ENCODE measurements around the gene GGTA1. TPM values are rescaled to one million over a fixed set of nuclear protein-coding genes. Genes with fewer than 3 reads are reported as not detected.

GGTA1 gene
- total RNA-seq, 2 experiments from 2014 or later: not detected

GRCh38 chr9:121498487-121499176 lies 1.0 kb downstream of the GGTA1 start:
- H3K36me3 Mint-ChIP-seq (ENCODE audit: low read depth): no peaks in the 10 kb centered on the region
- ATAC-seq: peak; percentile 51
- POLR2A ChIA-PET: no interaction called here
- H3K4me1 Mint-ChIP-seq: peaks cover 17% of the 10 kb centered on the region
- H3K4me3 Mint-ChIP-seq: peak overlapping the region; percentile 53
- peak; percentile 20 for DNase-seq
- H3K27me3 Mint-ChIP-seq: peaks cover 57% of the 10 kb centered on the region
- CTCF ChIA-PET: interaction anchor here (1.3 kb wide), 2 partner anchors 31 to 35 kb away, joined by 3 to 8 read pairs; no protein-coding TSS in a partner anchor
- no peak overlapping the region for H3K27ac Mint-ChIP-seq
- H3K9me3 Mint-ChIP-seq (ENCODE audit: low read depth): peaks cover 4% of the 10 kb centered on the region
- intact Hi-C loops (cut with DNase I, micrococcal nuclease): loop anchor here (1.0 to 5.0 kb wide), 3 partner anchors 52 to 178 kb away; no protein-coding TSS in a partner anchor

GRCh38 chr9:121498150-121498486 lies 1.5 kb downstream of the GGTA1 start:
- H3K27me3 Mint-ChIP-seq: peaks cover 53% of the 10 kb centered on the region

GRCh38 chr9:121495976-121496375 lies 3.7 kb downstream of the GGTA1 start:
- no peaks in the 10 kb centered on the region for H3K36me3 Mint-ChIP-seq (ENCODE audit: low read depth)
- ATAC-seq (no peak), DNase-seq (no peak)
- no peak overlapping the region for H3K27ac Mint-ChIP-seq
- intact Hi-C loops (cut with DNase I, micrococcal nuclease): loop anchor here in 1 of 2 experiments (5.0 kb wide), 1 partner anchor 174 kb away; no protein-coding TSS in a partner anchor
- peaks cover 46% of the 10 kb centered on the region for H3K27me3 Mint-ChIP-seq
- peaks cover 17% of the 10 kb centered on the region for H3K4me1 Mint-ChIP-seq
- ChIA-PET CTCF (interaction anchor here (1.5 kb wide), 1 partner anchor 33 kb away, joined by 3 read pairs; no protein-coding TSS in a partner anchor), POLR2A (no interaction called here)
- H3K4me3 Mint-ChIP-seq: no peak overlapping the region
- H3K9me3 Mint-ChIP-seq (ENCODE audit: low read depth): peaks cover 4% of the 10 kb centered on the region

More at GRCh38 chr9:121498150-121498486, 1.5 kb downstream of the GGTA1 start:
- Mint-ChIP-seq H3K4me1 (peaks cover 17% of the 10 kb centered on the region), H3K27ac (no peak overlapping the region), H3K9me3 (ENCODE audit: low read depth) (peaks cover 4% of the 10 kb centered on the region), H3K36me3 (ENCODE audit: low read depth) (no peaks in the 10 kb centered on the region), H3K4me3 (peak overlapping the region; percentile 53)
- CTCF ChIA-PET: interaction anchor here (0.8 to 1.4 kb wide), 5 partner anchors 14 to 178 kb away, joined by 3 to 8 read pairs (median 4); no protein-coding TSS in a partner anchor
- intact Hi-C loops (cut with DNase I, micrococcal nuclease): loop anchor here (1.0 to 5.0 kb wide), 3 partner anchors 52 to 178 kb away; no protein-coding TSS in a partner anchor
- ATAC-seq: peak; percentile 82
- DNase-seq: peak; percentile 66
- POLR2A ChIA-PET: no interaction called here

GRCh38 chr9:121494192-121494591 lies 5.5 kb downstream of the GGTA1 start:
- ChIA-PET CTCF (interaction anchor here (1.5 kb wide), 1 partner anchor 32 kb away, joined by 3 read pairs; no protein-coding TSS in a partner anchor), POLR2A (no interaction called here)
- DNase-seq (no peak), ATAC-seq (no peak)
- no peak overlapping the region for H3K27ac Mint-ChIP-seq
- H3K36me3 Mint-ChIP-seq (ENCODE audit: low read depth): no peaks in the 10 kb centered on the region
- H3K27me3 Mint-ChIP-seq: peaks cover 36% of the 10 kb centered on the region
- intact Hi-C loops (cut with DNase I, micrococcal nuclease): no loop called here
- peaks cover 4% of the 10 kb centered on the region for H3K9me3 Mint-ChIP-seq (ENCODE audit: low read depth)
- H3K4me1 Mint-ChIP-seq: peaks cover 11% of the 10 kb centered on the region
- H3K4me3 Mint-ChIP-seq: no peak overlapping the region

- H3K9me3 Mint-ChIP-seq (ENCODE audit: low read depth): peaks cover 2% of the 10 kb centered on the region
- no peaks in the 10 kb centered on the region for H3K4me1 Mint-ChIP-seq
- H3K36me3 Mint-ChIP-seq (ENCODE audit: low read depth): no peaks in the 10 kb centered on the region
- H3K4me3 Mint-ChIP-seq: no peak overlapping the region
- peaks cover 12% of the 10 kb centered on the region for H3K27me3 Mint-ChIP-seq
- intact Hi-C loops (cut with DNase I, micrococcal nuclease): no loop called here
- CTCF ChIA-PET: interaction anchor here (0.7 kb wide), 1 partner anchor 228 kb away, joined by 3 read pairs; no protein-coding TSS in a partner anchor
- DNase-seq (no peak), ATAC-seq (no peak)
- POLR2A ChIA-PET: no interaction called here
- no peak overlapping the region for H3K27ac Mint-ChIP-seq
Measured at GRCh38 chr9:121491111-121491510, 8.5 kb downstream of the GGTA1 start.

- CTCF ChIA-PET: interaction anchor here (1.2 to 1.7 kb wide), 2 partner anchors 11 to 46 kb away, joined by 3 to 4 read pairs; partner anchors contain the start of gene GGTA1
- Mint-ChIP-seq H3K27me3 (peaks cover 3% of the 10 kb centered on the region), H3K4me3 (no peak overlapping the region), H3K9me3 (ENCODE audit: low read depth) (no peaks in the 10 kb centered on the region), H3K4me1 (no peaks in the 10 kb centered on the region), H3K36me3 (ENCODE audit: low read depth) (no peaks in the 10 kb centered on the region), H3K27ac (no peak overlapping the region)
- POLR2A ChIA-PET: no interaction called here
- DNase-seq: no peak
- intact Hi-C loops (cut with DNase I, micrococcal nuclease): no loop called here
- ATAC-seq: peak; percentile 39
Measured at GRCh38 chr9:121489344-121489743, 10.3 kb downstream of the GGTA1 start.

GRCh38 chr9:121486043-121486442 lies 13.6 kb downstream of the GGTA1 start:
- Mint-ChIP-seq H3K9me3 (ENCODE audit: low read depth) (no peaks in the 10 kb centered on the region), H3K27me3 (no peaks in the 10 kb centered on the region), H3K4me1 (no peaks in the 10 kb centered on the region), H3K27ac (no peak overlapping the region), H3K36me3 (ENCODE audit: low read depth) (no peaks in the 10 kb centered on the region), H3K4me3 (no peak overlapping the region)
- no peak for ATAC-seq
- POLR2A ChIA-PET: no interaction called here
- no peak for DNase-seq
- CTCF ChIA-PET: no interaction called here
- intact Hi-C loops (cut with DNase I, micrococcal nuclease): no loop called here

- ATAC-seq (no peak), DNase-seq (no peak)
- intact Hi-C loops (cut with DNase I, micrococcal nuclease): no loop called here
- Mint-ChIP-seq H3K4me3 (no peak overlapping the region), H3K27me3 (no peaks in the 10 kb centered on the region), H3K9me3 (ENCODE audit: low read depth) (no peaks in the 10 kb centered on the region), H3K36me3 (ENCODE audit: low read depth) (no peaks in the 10 kb centered on the region), H3K4me1 (no peaks in the 10 kb centered on the region), H3K27ac (no peak overlapping the region)
- ChIA-PET CTCF (no interaction called here), POLR2A (no interaction called here)
Measured at GRCh38 chr9:121485623-121486022, 14.0 kb downstream of the GGTA1 start.

- Mint-ChIP-seq H3K27me3 (no peaks in the 10 kb centered on the region), H3K27ac (no peak overlapping the region), H3K36me3 (ENCODE audit: low read depth) (no peaks in the 10 kb centered on the region), H3K4me3 (no peak overlapping the region), H3K9me3 (ENCODE audit: low read depth) (no peaks in the 10 kb centered on the region), H3K4me1 (no peaks in the 10 kb centered on the region)
- no peak for ATAC-seq
- ChIA-PET CTCF (no interaction called here), POLR2A (no interaction called here)
- no peak for DNase-seq
- intact Hi-C loops (cut with DNase I, micrococcal nuclease): no loop called here
Measured at GRCh38 chr9:121484651-121485446, 14.8 kb downstream of the GGTA1 start.

GRCh38 chr9:121483473-121484031 lies 16.1 kb downstream of the GGTA1 start:
- no peak for ATAC-seq
- CTCF ChIA-PET: no interaction called here
- no peaks in the 10 kb centered on the region for H3K36me3 Mint-ChIP-seq (ENCODE audit: low read depth)
- H3K4me1 Mint-ChIP-seq: no peaks in the 10 kb centered on the region
- no peak overlapping the region for H3K27ac Mint-ChIP-seq
- no peak overlapping the region for H3K4me3 Mint-ChIP-seq
- POLR2A ChIA-PET: no interaction called here
- no peaks in the 10 kb centered on the region for H3K9me3 Mint-ChIP-seq (ENCODE audit: low read depth)
- H3K27me3 Mint-ChIP-seq: no peaks in the 10 kb centered on the region
- DNase-seq: no peak
- intact Hi-C loops (cut with DNase I, micrococcal nuclease): no loop called here

GRCh38 chr9:121483049-121483448 lies 16.6 kb downstream of the GGTA1 start:
- intact Hi-C loops (cut with DNase I, micrococcal nuclease): no loop called here
- no peaks in the 10 kb centered on the region for H3K27me3 Mint-ChIP-seq

More at GRCh38 chr9:121483049-121483448, 16.6 kb downstream of the GGTA1 start:
- ChIA-PET CTCF (no interaction called here), POLR2A (no interaction called here)
- no peak for DNase-seq
- Mint-ChIP-seq H3K4me1 (no peaks in the 10 kb centered on the region), H3K27ac (no peak overlapping the region), H3K36me3 (ENCODE audit: low read depth) (no peaks in the 10 kb centered on the region), H3K4me3 (no peak overlapping the region), H3K9me3 (ENCODE audit: low read depth) (no peaks in the 10 kb centered on the region)
- no peak for ATAC-seq
